NOMO-1 (cell line): ENCODE results near the gene ALDH1L1.

ENCODE experiments used
- DNase-seq, 2 experiments: peaks; one replicate each; lab custom pipeline; 2025; ENCODE audit not compliant: unreplicated experiment in 2 of 2; lab: John Stamatoyannopoulos, UW

Gene ALDH1L1

GRCh38 chr3:126124148-126124868, 56.1 kb downstream of the ALDH1L1 start:
- DNase-seq = no peak

- DNase-seq = no peak
These were observed 58.8 kb downstream of the ALDH1L1 start for GRCh38 chr3:126121632-126122031.

GRCh38 chr3:126121074-126121473, 59.3 kb downstream of the ALDH1L1 start:
- no peak for DNase-seq

- DNase-seq = no peak
These were observed 60.4 kb downstream of the ALDH1L1 start for GRCh38 chr3:126119976-126120375.

- no peak for DNase-seq
These were observed 61.2 kb downstream of the ALDH1L1 start for GRCh38 chr3:126119008-126119675.

- DNase-seq = no peak
These were observed 61.8 kb downstream of the ALDH1L1 start for GRCh38 chr3:126118591-126118990.

- DNase-seq = no peak
These were observed 62.6 kb downstream of the ALDH1L1 start for GRCh38 chr3:126117786-126118185.

- no peak for DNase-seq
These were observed 63.2 kb downstream of the ALDH1L1 start for GRCh38 chr3:126117212-126117611.

- DNase-seq = no peak
These were observed 63.9 kb downstream of the ALDH1L1 start for GRCh38 chr3:126116526-126116925.

- DNase-seq = no peak
These were observed 65.7 kb downstream of the ALDH1L1 start for GRCh38 chr3:126114443-126115386.

- DNase-seq = no peak
These were observed 66.5 kb downstream of the ALDH1L1 start for GRCh38 chr3:126113733-126114442.

GRCh38 chr3:126113238-126113555, 67.2 kb downstream of the ALDH1L1 start:
- no peak for DNase-seq

- DNase-seq = no peak
These were observed 67.7 kb downstream of the ALDH1L1 start for GRCh38 chr3:126112531-126113237.

GRCh38 chr3:126111566-126112475, 68.6 kb downstream of the ALDH1L1 start:
- DNase-seq = no peak

GRCh38 chr3:126111126-126111551, 69.2 kb downstream of the ALDH1L1 start:
- no peak for DNase-seq

GRCh38 chr3:126110431-126111125, 69.8 kb downstream of the ALDH1L1 start:
- DNase-seq = no peak

GRCh38 chr3:126109880-126110235, 70.5 kb downstream of the ALDH1L1 start:
- no peak for DNase-seq

- no peak for DNase-seq
These were observed 71.1 kb downstream of the ALDH1L1 start for GRCh38 chr3:126109146-126109879.
